DMS53 (cell line): ENCODE data around the gene NUAK1.
"Not testable (repeated sequence)": the region's sequence is repeated elsewhere in the genome, so short reads cannot be mapped to it uniquely, and the experiment has no call there.

Experiments used
- DNase-seq: peaks from one replicate; lab custom pipeline; 2025; lab: John Stamatoyannopoulos, UW

NUAK1 gene

GRCh38 chr12:106146987-106147386 lies 8.2 kb upstream of the NUAK1 start:
- DNase-seq: no peak

- DNase-seq: no peak
Measured at GRCh38 chr12:106145539-106146447, 7.0 kb upstream of the NUAK1 start.

GRCh38 chr12:106144847-106145246 lies 6.1 kb upstream of the NUAK1 start:
- peak; percentile 26 for DNase-seq

- peak; percentile 29 for DNase-seq
Measured at GRCh38 chr12:106142591-106143261, 4.0 kb upstream of the NUAK1 start.

GRCh38 chr12:106141920-106142319 lies 3.2 kb upstream of the NUAK1 start:
- DNase-seq: not testable (repeated sequence)

GRCh38 chr12:106141452-106141851 lies 2.7 kb upstream of the NUAK1 start:
- DNase-seq: no peak

- DNase-seq: no peak
Measured at GRCh38 chr12:106141003-106141402, 2.2 kb upstream of the NUAK1 start.

- peak; percentile 44 for DNase-seq
Measured at GRCh38 chr12:106140223-106140986, 1.7 kb upstream of the NUAK1 start.

- peak; percentile 94 for DNase-seq
Measured at GRCh38 chr12:106139422-106140171, 843 bp upstream of the NUAK1 start.

GRCh38 chr12:106138357-106138632 lies 459 bp downstream of the NUAK1 start:
- DNase-seq: peak; percentile 72

GRCh38 chr12:106137530-106138356 lies 1.0 kb downstream of the NUAK1 start:
- peak; percentile 53 for DNase-seq

GRCh38 chr12:106136263-106136662 lies 2.5 kb downstream of the NUAK1 start:
- peak; percentile 94 for DNase-seq

- peak; percentile 77 for DNase-seq
Measured at GRCh38 chr12:106135781-106136180, 3.0 kb downstream of the NUAK1 start.

- DNase-seq: no peak
Measured at GRCh38 chr12:106135075-106135474, 3.7 kb downstream of the NUAK1 start.

- no peak for DNase-seq
Measured at GRCh38 chr12:106134294-106134949, 4.3 kb downstream of the NUAK1 start.

GRCh38 chr12:106133136-106134087 lies 5.3 kb downstream of the NUAK1 start:
- peak; percentile 19 for DNase-seq

- no peak for DNase-seq
Measured at GRCh38 chr12:106132175-106133135, 6.3 kb downstream of the NUAK1 start.

GRCh38 chr12:106131676-106132075 lies 7.1 kb downstream of the NUAK1 start:
- no peak for DNase-seq
